K562 (cell line): ENCODE measurements around the gene FLVCR2. TPM values are rescaled to one million over a fixed set of nuclear protein-coding genes. Genes with fewer than 3 reads are reported as not detected.

Experiments
- ATAC-seq: fragments of 200-7000 bp; cut with Tn5 transposase; 3 replicates; pipeline ENCODE4 v1.9.1; 2020; ENCODE audit warnings: moderate library complexity
- BruUV-seq: library from RNA; stranded (reverse); fragments of 400-500 nt; replicated peaks from 2 replicates; lab custom pipeline; 2021; lab: Mats Ljungman, UMichigan
- CTCF ChIA-PET: fragments of 300-600 bp; formaldehyde crosslinking; extraction: SDS; loops from one replicate; lab custom pipeline; 2021; ENCODE audit warnings: low intra/inter-chr PET ratio; lab: Yijun Ruan, JAX
- POLR2A ChIA-PET: fragments of 300-600, 350-650 bp; sonication (Branson Sonifier 250); formaldehyde crosslinking; extraction: SDS; loops from one replicate; lab custom pipeline; 2021; ENCODE audit warnings: antibody characterized with exemption, inconsistent platforms; lab: Yijun Ruan, JAX
- DNase-seq, 4 experiments: peaks; one replicate each; pipeline versions ENCODE4 v3.0.0 to v3.0.0-alpha.2; 2011 to 2018; ENCODE audit warnings: low spot score in 3 of 4, mixed read lengths in 3 of 4; ENCODE audit errors: extremely low read depth in 1 of 4
- FAIRE-seq: peaks from 2 replicates; lab custom pipeline; 2011; peaks lifted over from hg19 to GRCh38; lab: Jason Lieb, UNC
- H2AFZ ChIP-seq: 2 replicates; pipeline ENCODE4 v1.6.0; 2011; ENCODE audit warnings: low read depth, low read length, control low read depth, inconsistent platforms
- H3K27ac ChIP-seq: fragments of 200-600 bp; 3 replicates; pipeline ENCODE4 v1.8.0; 2011; ENCODE audit warnings: low read depth, mild to moderate bottlenecking, control low read depth, inconsistent platforms, low read length, moderate library complexity, mixed read lengths; ENCODE audit errors: extremely low read depth
- H3K27me3 ChIP-seq, 2 experiments: fragments of 300-600 bp in 1 of 2; 2 replicates in 1 of 2; 3 replicates in 1 of 2; pipeline versions ENCODE4 v1.6.0 to v1.8.0; 2011; ENCODE audit warnings: inconsistent platforms in 2 of 2, low read length in 2 of 2, mild to moderate bottlenecking in 1 of 2, mixed read lengths in 1 of 2, moderate library complexity in 1 of 2; ENCODE audit not compliant: control insufficient read depth in 2 of 2, insufficient read depth in 2 of 2
- H3K36me3 ChIP-seq: fragments of 300-600 bp; 3 replicates; pipeline ENCODE4 v1.8.0; 2011; ENCODE audit warnings: mild to moderate bottlenecking, low read length, inconsistent platforms; ENCODE audit not compliant: control insufficient read depth, insufficient read depth
- H3K4me1 ChIP-seq, 2 experiments: fragments of 200-600 bp in 1 of 2; replicated peaks in 1 of 2; 2 replicates in 1 of 2; 3 replicates in 1 of 2; pipeline versions ENCODE4 v1.5.1 to v1.8.0; 2011; ENCODE audit warnings: inconsistent platforms in 2 of 2, low read length in 2 of 2, mild to moderate bottlenecking in 1 of 2, mixed read lengths in 1 of 2, moderate library complexity in 1 of 2; ENCODE audit not compliant: control insufficient read depth in 2 of 2, insufficient read depth in 2 of 2
- H3K4me2 ChIP-seq: 2 replicates; pipeline ENCODE4 v1.6.1; 2011; ENCODE audit warnings: low read length, control low read depth, inconsistent platforms, mixed read lengths; ENCODE audit not compliant: insufficient read depth
- H3K4me3 ChIP-seq: fragments of 200-600 bp; sonication (generic), shearing (Covaris generic); 2 replicates; pipeline ENCODE4 v1.5.1; 2016; ENCODE audit warnings: control low read depth, inconsistent platforms
- H3K79me2 ChIP-seq: fragments of 200-600 bp; 3 replicates; pipeline ENCODE4 v1.8.0; 2011; ENCODE audit warnings: low read length, inconsistent platforms; ENCODE audit not compliant: control insufficient read depth, insufficient read depth
- H3K9ac ChIP-seq, 2 experiments: 2 replicates each; pipeline versions ENCODE4 v1.6.0 to v1.6.1; 2011; ENCODE audit warnings: low read depth in 2 of 2, low read length in 2 of 2, control low read depth in 1 of 2, inconsistent platforms in 1 of 2, mild to moderate bottlenecking in 1 of 2, mixed read lengths in 1 of 2; ENCODE audit not compliant: insufficient read depth in 1 of 2
- H3K9me1 ChIP-seq: one replicate; pipeline ENCODE4 v1.6.0; 2011; ENCODE audit warnings: inconsistent platforms, mild to moderate bottlenecking, low read length, moderate library complexity; ENCODE audit not compliant: control insufficient read depth, insufficient read depth
- H3K9me3 ChIP-seq: replicated peaks from 2 replicates; pipeline ENCODE4 v1.5.1; 2011; ENCODE audit warnings: low read depth, low read length, inconsistent platforms; ENCODE audit not compliant: control insufficient read depth, insufficient read depth
- H4K20me1 ChIP-seq: replicated peaks from 2 replicates; pipeline ENCODE4 v1.6.1; 2011; ENCODE audit warnings: low read length, inconsistent platforms, mixed read lengths; ENCODE audit not compliant: control insufficient read depth, insufficient read depth
- ATF2 ChIP-seq: sonication (generic); formaldehyde crosslinking; IDR thresholded peaks from 2 replicates; pipeline ENCODE4 v1.8.1; 2022; ENCODE audit warnings: missing genetic modification reagents
- BRF2 ChIP-seq: IDR thresholded peaks from 3 replicates; pipeline ENCODE4 v1.6.1; 2011; ENCODE audit warnings: borderline replicate concordance, mild to moderate bottlenecking; ENCODE audit not compliant: insufficient read length, insufficient read depth
- CSDE1 ChIP-seq, 2 experiments: fragments of 450-650 bp; IDR thresholded peaks; 2 replicates each; pipeline ENCODE4 v1.6.1; 2016; ENCODE audit warnings: mild to moderate bottlenecking in 1 of 2
- GABPB1 ChIP-seq: sonication (generic); formaldehyde crosslinking; IDR thresholded peaks from 2 replicates; pipeline ENCODE4 v1.8.0; 2022; ENCODE audit warnings: mild to moderate bottlenecking, missing genetic modification reagents
- HES1 ChIP-seq: fragments of 450-650 bp; IDR thresholded peaks from 2 replicates; pipeline ENCODE4 v1.6.1; 2016; ENCODE audit warnings: low read depth, mild to moderate bottlenecking, moderate library complexity
- MIER1 ChIP-seq: fragments of 450-650 bp; IDR thresholded peaks from 2 replicates; pipeline ENCODE4 v1.6.1; 2016; ENCODE audit warnings: antibody characterized with exemption, mild to moderate bottlenecking, low read depth
- TRIM28 ChIP-seq: fragments of 450-650 bp; IDR thresholded peaks from 2 replicates; pipeline ENCODE4 v1.6.1; 2017
- ZNF197 ChIP-seq: fragments of 200-800 bp; sonication (Bioruptor generic); IDR thresholded peaks from 2 replicates; pipeline ENCODE4 v1.6.1; 2016; ENCODE audit warnings: low read depth, missing genetic modification characterization, missing compliant biosample characterization
- ZNF274 ChIP-seq: IDR thresholded peaks from 2 replicates; pipeline ENCODE4 v1.6.1; 2011; ENCODE audit warnings: low read depth, mild to moderate bottlenecking, low read length, moderate library complexity, borderline replicate concordance
- ZNF408 ChIP-seq: fragments of 250-450 bp; sonication (Bioruptor Pico); IDR thresholded peaks from 2 replicates; pipeline ENCODE4 v1.4.0; 2020; ENCODE audit warnings: low read depth, mild to moderate bottlenecking, moderate library complexity
- ZNF561 ChIP-seq: fragments of 450-650 bp; formaldehyde crosslinking; conservative IDR thresholded peaks from 2 replicates; pipeline ENCODE4 v1.4.0; 2020; ENCODE audit warnings: mild to moderate bottlenecking, moderate library complexity
- WGBS: fragments of 100-300 bp; shearing (Covaris generic); methylation state at CpG from one replicate; pipeline ENCODE4 v1.1.6; 2016; ENCODE audit warnings: low coverage, mixed read lengths; ENCODE audit not compliant: insufficient coverage; ENCODE audit errors: missing lambda C conversion rate; 5-methylcytosine and 5-hydroxymethylcytosine counted together
- in situ Hi-C: fragments of 300-500 bp; cut with MboI; formaldehyde crosslinking; loops from 4 replicates; pipeline ENCODE4 v1.15.0; 2018; ENCODE audit warnings: inconsistent platforms, mixed read lengths
- intact Hi-C: fragments of 100-400 bp; cut with micrococcal nuclease; formaldehyde crosslinking; loops from 2 replicates; pipeline ENCODE4 v1.14.2; 2022
- polyA plus RNA-seq, 8 experiments: library from polyadenylated mRNA; depleted of rRNA in 4 of 8; stranded (reverse) in 5 of 8; unstranded in 3 of 8; fragments of >200 nt; fragmentation: Nextera tagmentation in 2 of 8; fragmentation: Illumina TruSeq in 1 of 8; extraction: Ambion mirVana in 2 of 8; extraction: Trizol in 1 of 8; gene quantifications; 2 replicates each; pipeline versions ENCODE4 v1.2.1 to v1.2.3, GENCODE V29; 2011 to 2014; ENCODE audit warnings: inconsistent platforms in 1 of 8, missing spikeins in 1 of 8
- total RNA-seq, 7 experiments: library from RNA; depleted of rRNA in 6 of 7; stranded (reverse); fragments of >200 nt in 6 of 7; fragmentation: Illumina TruSeq in 2 of 7; extraction: Trizol in 2 of 7; gene quantifications; 2 replicates each; pipeline versions ENCODE4 v1.2.1 to v1.2.3, GENCODE V29; 2011 to 2021; ENCODE audit warnings: low replicate concordance in 1 of 7

Gene FLVCR2
- total and polyA plus RNA-seq, 9 of the 15 experiments (the other 6 are each of a cell fraction or from before 2014, with no cell fraction given) = 1.5 TPM; not detected in 8

- Histone ChIP-seq H3K27me3 (no peaks in the 10 kb centered on the region), H3K4me3 (no peak overlapping the region), H3K9ac (no peak overlapping the region), H3K4me1 (peaks cover 0 to 5% of the 10 kb centered on the region in 2 experiments; a peak in 2 of 5 replicates), H3K36me3 (peaks cover 36% of the 10 kb centered on the region; the same call in 2 of the 3 replicates), H3K4me2 (no peak overlapping the region), H3K9me3 (no peaks in the 10 kb centered on the region), H2AFZ (no peak overlapping the region), H3K9me1 (no peaks in the 10 kb centered on the region), H3K27ac (no peak overlapping the region), H4K20me1 (no peaks in the 10 kb centered on the region)
- in situ Hi-C loops = no loop called here
- BruUV-seq = no TSS peak
- ATAC-seq (no peak), FAIRE-seq (no peak)
- POLR2A ChIA-PET = interaction anchor here (1.0 kb wide), 1 partner anchor 11 kb away, joined by 3 read pairs; the partner anchor contains the start of genes ERG28 and TTLL5
- intact Hi-C loops = no loop called here
- CTCF ChIA-PET = no interaction called here
- WGBS = 88% methylated on average over 1 of the region's 1 CpG
- TF ChIP-seq CSDE1 (IDR thresholded peaks at IDR 0.05) = no peak
- no peak for TF ChIP-seq GABPB1 (CRISPR knock-in tag)
- no peak for TF ChIP-seq ZNF197 (CRISPR knock-in tag)
- TF ChIP-seq TRIM28 = no peak
- no peak for TF ChIP-seq ZNF561 (CRISPR knock-in tag)
- TF ChIP-seq HES1 = no peak
- TF ChIP-seq MIER1 = no peak
- no peak for TF ChIP-seq ZNF408 (CRISPR knock-in tag)
- no peak for TF ChIP-seq ZNF274
- no peak for TF ChIP-seq ATF2
- TF ChIP-seq BRF2 = no peak
- TF ChIP-seq, all 486 proteins: peak for 0
- DNase-seq = no peak
- no peaks in the 10 kb centered on the region for H3K79me2 ChIP-seq
Measured at GRCh38 chr14:75649337-75649736, 70.9 kb downstream of the FLVCR2 start.
